GM18505 (cell line): ENCODE measurements around the gene P2RY14.

Source experiments
- ATAC-seq: cut with Tn5 transposase; IDR thresholded peaks from one replicate; pipeline ENCODE4 v1.9.1; 2021; ENCODE audit not compliant: unreplicated experiment
- POLR2A ChIP-seq: IDR thresholded peaks from 4 replicates; pipeline ENCODE4 v1.6.1; 2011; ENCODE audit warnings: borderline replicate concordance; ENCODE audit not compliant: insufficient read depth, insufficient read length; ENCODE audit errors: extremely low read depth

Gene P2RY14

GRCh38 chr3:151278230-151278629 is at the start of gene P2RY14:
Gene P2RY14 (minus strand): TSS chr3:151278542. CDS start chr3:151214316, 64,226 bp downstream.
- no peak for TF ChIP-seq POLR2A
- no peak for ATAC-seq

GRCh38 chr3:151327571-151328198 is 49.3 kb upstream of the P2RY14 start:
- ATAC-seq = no peak

GRCh38 chr3:151322511-151322910 is 44.2 kb upstream of the P2RY14 start:
- ATAC-seq = no peak
- no peak for TF ChIP-seq POLR2A

More at GRCh38 chr3:151327571-151328198, 49.3 kb upstream of the P2RY14 start:
- TF ChIP-seq POLR2A = no peak

- TF ChIP-seq POLR2A = no peak
- ATAC-seq = no peak
These were observed 43.2 kb upstream of the P2RY14 start for GRCh38 chr3:151321526-151321925.

GRCh38 chr3:151320131-151320530 is 41.8 kb upstream of the P2RY14 start:
- ATAC-seq = no peak
- no peak for TF ChIP-seq POLR2A

- no peak for ATAC-seq
- TF ChIP-seq POLR2A = no peak
These were observed 41.3 kb upstream of the P2RY14 start for GRCh38 chr3:151319628-151320027.

- ATAC-seq = no peak
These were observed 40.6 kb upstream of the P2RY14 start for GRCh38 chr3:151318991-151319390.

GRCh38 chr3:151318313-151318712 is 40.0 kb upstream of the P2RY14 start:
- TF ChIP-seq POLR2A = no peak
- no peak for ATAC-seq

More at GRCh38 chr3:151318991-151319390, 40.6 kb upstream of the P2RY14 start:
- TF ChIP-seq POLR2A = no peak

- no peak for ATAC-seq
- no peak for TF ChIP-seq POLR2A
These were observed 38.1 kb upstream of the P2RY14 start, which contains the start of gene GPR87 for GRCh38 chr3:151316267-151316991. Gene GPR87 (minus strand): TSS chr3:151316820. CDS start chr3:151300100, 16,720 bp downstream.

- TF ChIP-seq POLR2A = no peak
- no peak for ATAC-seq
These were observed 37.5 kb upstream of the P2RY14 start for GRCh38 chr3:151315846-151316245.

GRCh38 chr3:151315136-151315535 is 36.8 kb upstream of the P2RY14 start:
- TF ChIP-seq POLR2A = no peak
- no peak for ATAC-seq

GRCh38 chr3:151314593-151314992 is 36.3 kb upstream of the P2RY14 start:
- no peak for ATAC-seq
- no peak for TF ChIP-seq POLR2A

- no peak for ATAC-seq
- TF ChIP-seq POLR2A = no peak
These were observed 35.8 kb upstream of the P2RY14 start for GRCh38 chr3:151314137-151314536.

- no peak for TF ChIP-seq POLR2A
- ATAC-seq = no peak
These were observed 34.6 kb upstream of the P2RY14 start for GRCh38 chr3:151312972-151313371.
